HG03060 (cell line): Measurements from ENCODE around the gene SESN2.
"Not testable (repeated sequence)": the region's sequence is repeated elsewhere in the genome, so short reads cannot be mapped to it uniquely, and the experiment has no call there.

Experiments used
- ATAC-seq: cut with Tn5 transposase; IDR thresholded peaks from one replicate; pipeline ENCODE4 v1.9.1; 2021; ENCODE audit warnings: low read depth, moderate number of reproducible peaks; ENCODE audit not compliant: unreplicated experiment

Gene SESN2

GRCh38 chr1:28326515-28326914 is 67.2 kb downstream of the SESN2 start:
- no peak for ATAC-seq

- no peak for ATAC-seq
Observed at GRCh38 chr1:28326984-28327383, 67.7 kb downstream of the SESN2 start.

GRCh38 chr1:28327431-28327830 is 68.1 kb downstream of the SESN2 start:
- not testable (repeated sequence) for ATAC-seq

- ATAC-seq, result no peak
Observed at GRCh38 chr1:28328228-28328648, 68.9 kb downstream of the SESN2 start.

- ATAC-seq, result no peak
Observed at GRCh38 chr1:28329395-28330153, 70.3 kb downstream of the SESN2 start.
